Measurements from ENCODE around the gene PRR33. TPM values are rescaled to one million over a fixed set of nuclear protein-coding genes. Genes with fewer than 3 reads are reported as not detected.

Gene PRR33
- total RNA-seq, 2 donors from 2014 or later = not detected

GRCh38 chr11:1881442-1882264 lies 10.0 kb downstream of the PRR33 start:
- H3K9me3 ChIP-seq = no peaks in the 10 kb centered on the region
- TF ChIP-seq CTCF (IDR thresholded peaks at IDR 0.05) = no peak
- H3K36me3 ChIP-seq = no peaks in the 10 kb centered on the region
- peak overlapping the region; percentile 16 to 60 for H3K9ac ChIP-seq (ENCODE audit: low read depth in 2 of 2, low read length in 2 of 2)
- intact Hi-C loops (cut with DNase I) = loop anchor here (5.0 kb wide), 1 partner anchor 271 kb away; no protein-coding TSS in a partner anchor
- H3K27me3 ChIP-seq = no peaks in the 10 kb centered on the region
- no peaks in the 10 kb centered on the region for H3K4me1 ChIP-seq
- peak overlapping the region; percentile 67 for H3K27ac ChIP-seq
- H3K4me3 ChIP-seq = no peak overlapping the region
- DNase-seq = peak; percentile 20

- DNase-seq = peak; percentile 14
- no peaks in the 10 kb centered on the region for H3K9me3 ChIP-seq
- H3K4me1 ChIP-seq = no peaks in the 10 kb centered on the region
- no peaks in the 10 kb centered on the region for H3K36me3 ChIP-seq
- TF ChIP-seq CTCF (IDR thresholded peaks at IDR 0.05) = no peak
- peak overlapping the region; percentile 16 to 60 for H3K9ac ChIP-seq (ENCODE audit: low read depth in 2 of 2, low read length in 2 of 2)
- H3K4me3 ChIP-seq = no peak overlapping the region
- intact Hi-C loops (cut with DNase I) = loop anchor here (5.0 kb wide), 1 partner anchor 271 kb away; no protein-coding TSS in a partner anchor
- H3K27ac ChIP-seq = peak overlapping the region; percentile 67
- no peaks in the 10 kb centered on the region for H3K27me3 ChIP-seq
Measured at GRCh38 chr11:1880746-1881441, 10.8 kb downstream of the PRR33 start.

- intact Hi-C loops (cut with DNase I) = loop anchor here (5.0 kb wide), 1 partner anchor 272 kb away; no protein-coding TSS in a partner anchor
- no peaks in the 10 kb centered on the region for H3K36me3 ChIP-seq
- no peak for TF ChIP-seq CTCF (IDR thresholded peaks at IDR 0.05)
- no peaks in the 10 kb centered on the region for H3K4me1 ChIP-seq
- peak overlapping the region; percentile 19 to 60 for H3K9ac ChIP-seq (ENCODE audit: low read depth in 2 of 2, low read length in 2 of 2)
- no peaks in the 10 kb centered on the region for H3K9me3 ChIP-seq
- peak; percentile 40 for DNase-seq
- peak overlapping the region; percentile 67 for H3K27ac ChIP-seq
- no peak overlapping the region for H3K4me3 ChIP-seq
- H3K27me3 ChIP-seq = no peaks in the 10 kb centered on the region
Measured at GRCh38 chr11:1879941-1880720, 11.6 kb downstream of the PRR33 start.

GRCh38 chr11:1879342-1879940 lies 12.3 kb downstream of the PRR33 start:
- intact Hi-C loops (cut with DNase I) = no loop called here
- no peak for DNase-seq
- TF ChIP-seq CTCF (IDR thresholded peaks at IDR 0.05) = no peak
- H3K27me3 ChIP-seq = no peaks in the 10 kb centered on the region
- H3K36me3 ChIP-seq = no peaks in the 10 kb centered on the region
- H3K9ac ChIP-seq (ENCODE audit: low read depth in 2 of 2, low read length in 2 of 2) = peak overlapping the region in 1 of 2 donors; percentile 19
- H3K4me1 ChIP-seq = no peaks in the 10 kb centered on the region
- H3K4me3 ChIP-seq = no peak overlapping the region
- no peaks in the 10 kb centered on the region for H3K9me3 ChIP-seq
- H3K27ac ChIP-seq = peak overlapping the region; percentile 67

Data from colonic mucosa (tissue), 4 donors.